Umbilical cord (tissue), 2 donors: ENCODE measurements around the gene MYMK. TPM values are rescaled to one million over a fixed set of nuclear protein-coding genes. Genes with fewer than 3 reads are reported as not detected.

Experiments used
- DNase-seq: peaks from one replicate; pipeline ENCODE4 v3.0.0-alpha.2; 2015; ENCODE audit warnings: low spot score
- total RNA-seq: library from RNA; depleted of rRNA; stranded (reverse); fragments of >200 nt; gene quantifications from one replicate; pipeline ENCODE4 v1.2.3, GENCODE V29; 2014; ENCODE audit warnings: low replicate concordance; ENCODE audit not compliant: insufficient read depth

Gene MYMK
- total RNA-seq, 1 donor from 2014 or later: not detected

GRCh38 chr9:133468374-133468773 lies 56.4 kb downstream of the MYMK start:
- no peak for DNase-seq

GRCh38 chr9:133467101-133467500 lies 57.7 kb downstream of the MYMK start:
- DNase-seq: no peak

DNA sequence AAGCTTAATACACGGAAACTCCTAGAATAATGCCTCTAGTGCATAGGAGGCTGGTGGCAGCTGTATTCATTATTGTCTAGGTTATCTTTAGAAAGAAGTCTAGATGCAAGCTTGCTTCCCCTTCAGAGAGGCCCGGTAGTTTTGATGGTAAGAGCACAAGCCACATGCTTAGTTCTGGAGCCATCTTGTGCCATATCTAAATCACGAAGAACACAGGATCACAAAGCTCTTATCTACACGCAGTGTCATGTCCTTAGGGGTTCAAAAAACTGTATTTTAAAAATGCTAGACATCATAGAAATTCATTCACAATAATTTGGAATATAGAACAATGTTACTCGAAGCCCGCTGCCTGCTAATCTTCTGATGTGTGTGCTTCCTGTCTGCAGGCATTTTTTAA lies 58.8 kb downstream of the MYMK start:
- DNase-seq: no peak

GRCh38 chr9:133464638-133465037 lies 60.1 kb downstream of the MYMK start:
- DNase-seq: no peak

Other genes with a start within 250 kb of the MYMK start
- gene ABO, start 249.8 kb downstream of the MYMK start, total RNA-seq: 0.48 TPM
- 4.8 TPM for gene SURF6, start 188.8 kb downstream of the MYMK start, total RNA-seq
- 27.7 TPM for gene MED22, start 176.8 kb downstream of the MYMK start, total RNA-seq
- gene RPL7A, start 176.7 kb downstream of the MYMK start, total RNA-seq: 1,575 TPM
- 2.2 TPM for gene SURF1, start 168.5 kb downstream of the MYMK start, total RNA-seq
- gene SURF2, start 168.4 kb downstream of the MYMK start, total RNA-seq: 3.4 TPM
- 255 TPM for gene SURF4, start 148.9 kb downstream of the MYMK start, total RNA-seq
- 7.5 TPM for gene STKLD1, start 148.6 kb downstream of the MYMK start, total RNA-seq
- gene REXO4, start 106.9 kb downstream of the MYMK start, total RNA-seq: 7.9 TPM
- 2.2 TPM for gene ADAMTS13, start 102.6 kb downstream of the MYMK start, total RNA-seq
- 4.8 TPM for gene CACFD1, start 65.0 kb downstream of the MYMK start, total RNA-seq
- 9.4 TPM for gene SLC2A6, start 45.9 kb downstream of the MYMK start, total RNA-seq
- 1.2 TPM for gene ADAMTSL2, start 9.7 kb upstream of the MYMK start, total RNA-seq
- 6.3 TPM for gene FAM163B, start 84.4 kb upstream of the MYMK start, total RNA-seq
- 0.72 TPM for gene DBH, start 111.4 kb upstream of the MYMK start, total RNA-seq
- 7.7 TPM for gene SARDH, start 213.4 kb upstream of the MYMK start, total RNA-seq